ENCODE results near the gene CCIN. TPM values are rescaled to one million over a fixed set of nuclear protein-coding genes. Genes with fewer than 3 reads are reported as not detected.

Gene CCIN
- total RNA-seq, 1 experiment from 2014 or later, result 0.20 TPM

DNA sequence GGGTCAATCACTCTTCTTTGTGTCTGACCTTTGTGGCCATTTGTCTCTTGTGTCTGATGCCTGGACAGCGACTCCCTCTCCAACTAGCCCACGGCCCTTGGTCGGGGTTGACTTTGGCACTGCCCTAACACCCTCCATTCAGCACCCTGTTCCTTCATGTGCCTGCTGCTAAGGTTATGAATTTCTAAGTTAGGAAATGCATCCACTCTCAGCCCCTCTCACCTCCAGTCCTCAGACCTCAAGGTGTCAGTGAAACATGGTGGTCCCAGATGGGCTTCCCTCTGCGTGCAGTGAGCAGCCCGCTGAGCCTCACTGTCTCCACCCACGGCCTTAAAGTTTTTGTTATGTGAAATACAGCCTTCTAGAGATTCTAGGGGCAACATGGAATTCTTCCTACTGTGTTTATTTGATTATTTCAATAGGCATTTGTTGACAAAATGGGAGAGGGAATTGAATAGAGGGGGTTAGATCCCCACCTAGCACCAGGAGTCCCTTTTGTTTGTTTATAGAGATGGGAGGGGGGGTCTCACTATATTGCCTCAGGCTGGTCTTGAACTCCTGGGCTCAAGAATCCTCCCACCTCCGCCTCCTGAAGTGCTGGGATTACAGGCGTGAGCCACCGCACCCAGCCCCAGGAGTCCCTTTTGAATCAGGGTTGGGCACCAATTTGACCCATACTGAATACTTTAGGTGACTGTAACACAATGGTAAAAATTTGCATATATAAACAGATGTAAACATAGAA is 34.3 kb upstream of the CCIN start:
- H3K79me2 ChIP-seq (ENCODE audit: insufficient read depth, low read length), result no peaks in the 10 kb centered on the region
- H3K9ac ChIP-seq (ENCODE audit: low read length), result no peak overlapping the region
- no TSS peak for BruUV-seq (replicated peaks)
- ChIA-PET CTCF (no interaction called here), POLR2A (no interaction called here), RAD21 (ENCODE audit: low non-redundant PET in 1 of 2, low total read pairs in 2 of 2, uncharacterized antibody in 2 of 2, unreplicated experiment in 2 of 2) (no interaction called here)
- no peaks in the 10 kb centered on the region for H3K9me2 ChIP-seq (ENCODE audit: insufficient read depth)
- no peak overlapping the region for H3K4me2 ChIP-seq (ENCODE audit: low read length)
- TF ChIP-seq JUND (IDR thresholded peaks at IDR 0.05) (no peak), ZNF274 (IDR thresholded peaks at IDR 0.05; ENCODE audit: low read depth, low read length) (no peak), YY1 (IDR thresholded peaks at IDR 0.05; ENCODE audit: extremely low read depth, insufficient replicate concordance, low read depth, low read length) (no peak), RAD21 (IDR thresholded peaks at IDR 0.05; ENCODE audit: low read depth) (no peak)
- intact Hi-C loops (cut with micrococcal nuclease), result no loop called here
- no peaks in the 10 kb centered on the region for H3K27me3 ChIP-seq (ENCODE audit: insufficient read depth, low read length)
- H3K4me1 ChIP-seq (ENCODE audit: control insufficient read depth in 1 of 2, insufficient read depth in 2 of 2, low read length in 2 of 2), result peaks cover 0 to 20% of the 10 kb centered on the region in 2 experiments; a peak in 1 of 4 replicates
- no peak overlapping the region for H2AFZ ChIP-seq (ENCODE audit: low read depth, low read length, poor library complexity, severe bottlenecking)
- no peak overlapping the region for H3K4me3 ChIP-seq (replicated peaks in 1 of 2; ENCODE audit: low read depth in 1 of 2, low read length in 2 of 2)
- H3K9me3 ChIP-seq (ENCODE audit: control insufficient read depth in 1 of 2, insufficient read depth in 1 of 2, low read depth in 1 of 2, low read length in 2 of 2), result no peaks in the 10 kb centered on the region
- no peaks in the 10 kb centered on the region for H4K20me1 ChIP-seq (ENCODE audit: insufficient read depth)
- DNase-seq (ENCODE audit: low read depth, low spot score) (no peak), ATAC-seq (no peak)
- no peak overlapping the region for H3K27ac ChIP-seq (ENCODE audit: low read depth, low read length)
- no peaks in the 10 kb centered on the region for H3K36me3 ChIP-seq (ENCODE audit: control insufficient read depth in 1 of 2, insufficient read depth in 2 of 2, low read length in 2 of 2)

DNA sequence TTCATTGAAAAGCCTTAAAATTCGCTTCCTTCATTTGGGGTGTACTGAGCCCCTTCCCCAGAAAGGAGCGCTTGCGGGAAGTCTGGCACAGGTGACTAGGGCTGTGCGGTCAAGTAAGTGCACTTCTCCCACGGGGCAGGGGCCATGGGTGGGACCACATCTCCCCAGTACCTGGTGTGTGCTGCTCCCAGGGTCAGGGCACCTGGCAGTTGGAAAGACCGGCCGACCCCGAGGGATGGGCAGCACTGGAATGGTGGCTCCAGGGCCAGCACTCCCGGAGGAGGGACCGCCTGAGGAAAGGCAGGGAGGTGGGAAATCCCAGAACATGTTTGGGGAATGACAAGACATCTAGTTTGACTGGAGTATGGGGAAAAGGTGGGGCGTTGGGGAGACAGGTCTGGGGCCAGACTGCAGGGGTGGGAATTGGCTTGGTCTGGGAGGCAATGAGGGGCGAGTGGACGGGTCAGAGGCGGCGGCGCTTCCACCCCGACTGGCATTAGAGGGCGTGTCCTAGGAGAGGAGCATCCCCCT is 33.4 kb upstream of the CCIN start:
- ChIA-PET POLR2A (interaction anchor here (1.6 kb wide), 1 partner anchor 55 kb away, joined by 3 read pairs; the partner anchor contains the start of gene CLTA), RAD21 (ENCODE audit: low non-redundant PET in 1 of 2, low total read pairs in 2 of 2, uncharacterized antibody in 2 of 2, unreplicated experiment in 2 of 2) (no interaction called here), CTCF (no interaction called here)
- H3K27ac ChIP-seq (ENCODE audit: low read depth, low read length), result no peak overlapping the region
- no peaks in the 10 kb centered on the region for H3K9me2 ChIP-seq (ENCODE audit: insufficient read depth)
- BruUV-seq (replicated peaks), result no TSS peak
- H3K4me3 ChIP-seq (replicated peaks in 1 of 2; ENCODE audit: low read depth in 1 of 2, low read length in 2 of 2), result peak overlapping the region; percentile 58 to 72
- H3K9ac ChIP-seq (ENCODE audit: low read length), result peak overlapping the region; percentile 66; the same call in 1 of the 2 replicates
- no peaks in the 10 kb centered on the region for H3K79me2 ChIP-seq (ENCODE audit: insufficient read depth, low read length)
- DNase-seq (ENCODE audit: low read depth, low spot score) (no peak), ATAC-seq (no peak; the same call in 1 of the 2 replicates)
- peaks cover 0 to 20% of the 10 kb centered on the region in 2 experiments; a peak in 1 of 4 replicates for H3K4me1 ChIP-seq (ENCODE audit: control insufficient read depth in 1 of 2, insufficient read depth in 2 of 2, low read length in 2 of 2)
- no peaks in the 10 kb centered on the region for H3K27me3 ChIP-seq (ENCODE audit: insufficient read depth, low read length)
- intact Hi-C loops (cut with micrococcal nuclease), result no loop called here
- H3K36me3 ChIP-seq (ENCODE audit: control insufficient read depth in 1 of 2, insufficient read depth in 2 of 2, low read length in 2 of 2), result no peaks in the 10 kb centered on the region
- TF ChIP-seq ZFX (IDR thresholded peaks at IDR 0.05) (no peak), POLR2AphosphoS5 (IDR thresholded peaks at IDR 0.05; ENCODE audit: low read depth, low read length) (no peak), TCF7L2 (IDR thresholded peaks at IDR 0.05; ENCODE audit: borderline replicate concordance, extremely low read depth, insufficient read depth, insufficient read length) (no peak)
- peak overlapping the region; percentile 15 for H2AFZ ChIP-seq (ENCODE audit: low read depth, low read length, poor library complexity, severe bottlenecking)
- peak overlapping the region; percentile 92 for H3K4me2 ChIP-seq (ENCODE audit: low read length)
- H3K9me3 ChIP-seq (ENCODE audit: control insufficient read depth in 1 of 2, insufficient read depth in 1 of 2, low read depth in 1 of 2, low read length in 2 of 2), result no peaks in the 10 kb centered on the region
- H4K20me1 ChIP-seq (ENCODE audit: insufficient read depth), result no peaks in the 10 kb centered on the region

All from HCT116 (cell line).